GM23338 (cell line): ENCODE results near the gene TRA2A.

ENCODE experiments used
- CREB1 ChIP-seq: fragments of 250-450 bp; sonication (Bioruptor Pico); IDR thresholded peaks from 2 replicates; pipeline ENCODE4 v1.5.0; 2020; ENCODE audit warnings: low read depth, mild to moderate bottlenecking, moderate library complexity
- EZH2 ChIP-seq: fragments of 200-600 bp; sonication (generic); IDR thresholded peaks from one replicate; pipeline ENCODE4 v1.8.0; 2017; ENCODE audit warnings: antibody characterized with exemption, mild to moderate bottlenecking, low read depth; ENCODE audit not compliant: unreplicated experiment
- EZH2phosphoT487 ChIP-seq: fragments of 200-600 bp; sonication (generic); IDR thresholded peaks from one replicate; pipeline ENCODE4 v1.8.1; 2018; ENCODE audit warnings: antibody characterized with exemption; ENCODE audit not compliant: unreplicated experiment
- JUNB ChIP-seq: IDR thresholded peaks from one replicate; pipeline ENCODE4 v1.6.1; 2016; ENCODE audit warnings: antibody characterized with exemption; ENCODE audit not compliant: unreplicated experiment
- NANOG ChIP-seq: IDR thresholded peaks from 2 replicates; pipeline ENCODE4 v1.6.1; 2016; ENCODE audit warnings: antibody characterized with exemption, borderline replicate concordance
- POLR2AphosphoS5 ChIP-seq: IDR thresholded peaks from 2 replicates; pipeline ENCODE4 v1.6.1; 2016; ENCODE audit warnings: antibody characterized with exemption, low read depth
- STAT1 ChIP-seq: IDR thresholded peaks from one replicate; pipeline ENCODE4 v1.6.1; 2016; ENCODE audit warnings: antibody characterized with exemption; ENCODE audit not compliant: unreplicated experiment
- ZNF114 ChIP-seq: fragments of 250-450 bp; sonication (Bioruptor Pico); IDR thresholded peaks from 2 replicates; pipeline ENCODE4 v1.5.0; 2020; ENCODE audit warnings: mild to moderate bottlenecking, moderate library complexity
- ZNF331 ChIP-seq: fragments of 250-450 bp; sonication (Bioruptor Pico); IDR thresholded peaks from 2 replicates; pipeline ENCODE4 v1.5.0; 2020; ENCODE audit warnings: low read depth, mild to moderate bottlenecking, moderate library complexity
- TF ChIP-seq, protein P1 (sequence below), 2 experiments: fragments of 200-600 bp in 1 of 2; sonication (generic) in 1 of 2; conservative IDR thresholded peaks; 2 replicates each; pipeline versions ENCODE4 v1.5.1 to v1.6.1; 2016 to 2017; ENCODE audit warnings: antibody characterized with exemption in 2 of 2, low read depth in 2 of 2, mild to moderate bottlenecking in 2 of 2, moderate library complexity in 1 of 2
- TF ChIP-seq, protein P2 (sequence below): IDR thresholded peaks from one replicate; pipeline ENCODE4 v1.6.1; 2018; ENCODE audit warnings: antibody characterized with exemption; ENCODE audit not compliant: unreplicated experiment
- TF ChIP-seq, protein P3 (sequence below): IDR thresholded peaks from 2 replicates; pipeline ENCODE4 v1.6.1; 2016; ENCODE audit warnings: antibody characterized with exemption

DNA sequence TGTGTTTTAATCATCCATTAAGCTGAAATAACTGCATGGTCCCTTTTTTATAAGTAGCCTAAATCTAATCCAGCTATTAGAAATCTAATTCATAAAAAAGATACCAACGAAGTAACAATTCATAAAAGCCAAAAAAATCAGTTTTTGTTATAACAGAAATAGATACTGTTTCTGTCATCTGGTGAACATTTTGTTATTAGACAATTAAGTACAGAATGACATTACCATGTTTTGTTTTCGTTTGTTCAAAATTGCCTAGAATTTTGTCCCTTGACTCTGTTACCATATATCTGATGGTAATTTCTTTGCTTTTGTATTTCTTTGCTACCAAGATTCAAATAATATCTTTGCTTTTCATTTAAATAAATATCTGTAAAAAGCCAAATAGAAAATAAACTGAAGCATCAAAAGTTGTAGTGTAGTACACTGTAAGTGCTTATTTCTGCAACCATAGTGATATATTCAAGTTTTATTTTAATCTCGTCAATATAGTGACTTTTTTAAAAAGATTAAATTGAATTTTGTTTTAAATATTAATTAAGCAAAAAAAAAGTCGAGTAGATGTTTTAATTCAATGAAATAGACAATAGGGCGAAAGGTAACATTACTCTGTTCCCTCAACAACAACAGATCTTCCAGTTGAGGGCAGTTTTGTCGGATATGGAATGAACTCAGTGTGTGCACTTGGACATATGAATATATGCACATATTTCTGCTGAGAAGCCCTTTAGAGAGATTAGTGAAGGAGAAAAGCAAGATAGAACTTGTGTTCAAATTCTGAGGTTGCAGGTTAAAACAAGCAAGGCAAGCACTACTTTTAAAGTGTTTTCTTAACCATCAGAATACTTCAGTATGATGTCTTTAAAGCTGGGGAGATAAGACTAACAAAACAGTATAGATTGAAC is 53.6 kb downstream of the TRA2A start:
- TF ChIP-seq, protein P1, sequence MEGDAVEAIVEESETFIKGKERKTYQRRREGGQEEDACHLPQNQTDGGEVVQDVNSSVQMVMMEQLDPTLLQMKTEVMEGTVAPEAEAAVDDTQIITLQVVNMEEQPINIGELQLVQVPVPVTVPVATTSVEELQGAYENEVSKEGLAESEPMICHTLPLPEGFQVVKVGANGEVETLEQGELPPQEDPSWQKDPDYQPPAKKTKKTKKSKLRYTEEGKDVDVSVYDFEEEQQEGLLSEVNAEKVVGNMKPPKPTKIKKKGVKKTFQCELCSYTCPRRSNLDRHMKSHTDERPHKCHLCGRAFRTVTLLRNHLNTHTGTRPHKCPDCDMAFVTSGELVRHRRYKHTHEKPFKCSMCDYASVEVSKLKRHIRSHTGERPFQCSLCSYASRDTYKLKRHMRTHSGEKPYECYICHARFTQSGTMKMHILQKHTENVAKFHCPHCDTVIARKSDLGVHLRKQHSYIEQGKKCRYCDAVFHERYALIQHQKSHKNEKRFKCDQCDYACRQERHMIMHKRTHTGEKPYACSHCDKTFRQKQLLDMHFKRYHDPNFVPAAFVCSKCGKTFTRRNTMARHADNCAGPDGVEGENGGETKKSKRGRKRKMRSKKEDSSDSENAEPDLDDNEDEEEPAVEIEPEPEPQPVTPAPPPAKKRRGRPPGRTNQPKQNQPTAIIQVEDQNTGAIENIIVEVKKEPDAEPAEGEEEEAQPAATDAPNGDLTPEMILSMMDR (conservative IDR thresholded peaks at IDR 0.05; ENCODE audit: low read depth in 2 of 2): no peak
- TF ChIP-seq POLR2AphosphoS5 (no peak), EZH2 (no peak), JUNB (no peak), CREB1 (no peak), EZH2phosphoT487 (no peak), ZNF114 (no peak), ZNF331 (CRISPR knock-in tag) (no peak), STAT1 (no peak), NANOG (no peak)
- TF ChIP-seq, protein P2, sequence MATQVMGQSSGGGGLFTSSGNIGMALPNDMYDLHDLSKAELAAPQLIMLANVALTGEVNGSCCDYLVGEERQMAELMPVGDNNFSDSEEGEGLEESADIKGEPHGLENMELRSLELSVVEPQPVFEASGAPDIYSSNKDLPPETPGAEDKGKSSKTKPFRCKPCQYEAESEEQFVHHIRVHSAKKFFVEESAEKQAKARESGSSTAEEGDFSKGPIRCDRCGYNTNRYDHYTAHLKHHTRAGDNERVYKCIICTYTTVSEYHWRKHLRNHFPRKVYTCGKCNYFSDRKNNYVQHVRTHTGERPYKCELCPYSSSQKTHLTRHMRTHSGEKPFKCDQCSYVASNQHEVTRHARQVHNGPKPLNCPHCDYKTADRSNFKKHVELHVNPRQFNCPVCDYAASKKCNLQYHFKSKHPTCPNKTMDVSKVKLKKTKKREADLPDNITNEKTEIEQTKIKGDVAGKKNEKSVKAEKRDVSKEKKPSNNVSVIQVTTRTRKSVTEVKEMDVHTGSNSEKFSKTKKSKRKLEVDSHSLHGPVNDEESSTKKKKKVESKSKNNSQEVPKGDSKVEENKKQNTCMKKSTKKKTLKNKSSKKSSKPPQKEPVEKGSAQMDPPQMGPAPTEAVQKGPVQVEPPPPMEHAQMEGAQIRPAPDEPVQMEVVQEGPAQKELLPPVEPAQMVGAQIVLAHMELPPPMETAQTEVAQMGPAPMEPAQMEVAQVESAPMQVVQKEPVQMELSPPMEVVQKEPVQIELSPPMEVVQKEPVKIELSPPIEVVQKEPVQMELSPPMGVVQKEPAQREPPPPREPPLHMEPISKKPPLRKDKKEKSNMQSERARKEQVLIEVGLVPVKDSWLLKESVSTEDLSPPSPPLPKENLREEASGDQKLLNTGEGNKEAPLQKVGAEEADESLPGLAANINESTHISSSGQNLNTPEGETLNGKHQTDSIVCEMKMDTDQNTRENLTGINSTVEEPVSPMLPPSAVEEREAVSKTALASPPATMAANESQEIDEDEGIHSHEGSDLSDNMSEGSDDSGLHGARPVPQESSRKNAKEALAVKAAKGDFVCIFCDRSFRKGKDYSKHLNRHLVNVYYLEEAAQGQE: no peak
- TF ChIP-seq, protein P3, sequence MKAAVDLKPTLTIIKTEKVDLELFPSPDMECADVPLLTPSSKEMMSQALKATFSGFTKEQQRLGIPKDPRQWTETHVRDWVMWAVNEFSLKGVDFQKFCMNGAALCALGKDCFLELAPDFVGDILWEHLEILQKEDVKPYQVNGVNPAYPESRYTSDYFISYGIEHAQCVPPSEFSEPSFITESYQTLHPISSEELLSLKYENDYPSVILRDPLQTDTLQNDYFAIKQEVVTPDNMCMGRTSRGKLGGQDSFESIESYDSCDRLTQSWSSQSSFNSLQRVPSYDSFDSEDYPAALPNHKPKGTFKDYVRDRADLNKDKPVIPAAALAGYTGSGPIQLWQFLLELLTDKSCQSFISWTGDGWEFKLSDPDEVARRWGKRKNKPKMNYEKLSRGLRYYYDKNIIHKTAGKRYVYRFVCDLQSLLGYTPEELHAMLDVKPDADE: no peak
